Esophagus squamous epithelium (tissue), 4 donors: Measurements from ENCODE around the gene MEGF10.

Source experiments
- POLR2A ChIP-seq, 4 donors: fragments of 450-650 bp; IDR thresholded peaks; one replicate each; pipeline ENCODE4 v1.6.1; 2017; ENCODE audit warnings: antibody characterized with exemption in 4 of 4, mild to moderate bottlenecking in 4 of 4, moderate library complexity in 3 of 4
- TF ChIP-seq, protein P1 (sequence below), 6 experiments: fragments of 450-650 bp in 4 of 6; fragments of 200-600 bp in 2 of 6; sonication (generic) in 2 of 6; IDR thresholded peaks; one replicate each; pipeline ENCODE4 v1.5.1; 2016 to 2019; ENCODE audit warnings: antibody characterized with exemption in 6 of 6, mild to moderate bottlenecking in 4 of 6, moderate library complexity in 4 of 6

DNA sequence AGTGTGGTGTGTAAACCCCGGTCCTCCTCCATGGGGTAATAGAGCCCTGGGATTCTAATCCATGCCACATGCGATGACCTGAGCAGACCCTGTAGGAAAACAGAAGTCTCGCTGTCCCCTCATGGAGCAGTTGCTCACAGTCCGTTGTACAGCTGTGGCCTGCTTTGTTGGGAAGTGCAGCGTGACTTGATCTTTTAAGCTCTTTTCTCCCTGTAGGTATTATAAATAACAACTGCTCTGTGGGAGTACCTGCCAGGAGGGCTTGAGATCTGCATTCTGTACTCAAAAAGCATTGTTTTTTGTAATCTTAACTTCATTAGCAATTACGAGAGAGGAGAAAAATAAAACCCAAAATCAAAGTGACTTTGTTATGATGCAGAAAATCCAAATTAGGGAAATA, 17.3 kb downstream of the MEGF10 start:
- TF ChIP-seq, protein P1, sequence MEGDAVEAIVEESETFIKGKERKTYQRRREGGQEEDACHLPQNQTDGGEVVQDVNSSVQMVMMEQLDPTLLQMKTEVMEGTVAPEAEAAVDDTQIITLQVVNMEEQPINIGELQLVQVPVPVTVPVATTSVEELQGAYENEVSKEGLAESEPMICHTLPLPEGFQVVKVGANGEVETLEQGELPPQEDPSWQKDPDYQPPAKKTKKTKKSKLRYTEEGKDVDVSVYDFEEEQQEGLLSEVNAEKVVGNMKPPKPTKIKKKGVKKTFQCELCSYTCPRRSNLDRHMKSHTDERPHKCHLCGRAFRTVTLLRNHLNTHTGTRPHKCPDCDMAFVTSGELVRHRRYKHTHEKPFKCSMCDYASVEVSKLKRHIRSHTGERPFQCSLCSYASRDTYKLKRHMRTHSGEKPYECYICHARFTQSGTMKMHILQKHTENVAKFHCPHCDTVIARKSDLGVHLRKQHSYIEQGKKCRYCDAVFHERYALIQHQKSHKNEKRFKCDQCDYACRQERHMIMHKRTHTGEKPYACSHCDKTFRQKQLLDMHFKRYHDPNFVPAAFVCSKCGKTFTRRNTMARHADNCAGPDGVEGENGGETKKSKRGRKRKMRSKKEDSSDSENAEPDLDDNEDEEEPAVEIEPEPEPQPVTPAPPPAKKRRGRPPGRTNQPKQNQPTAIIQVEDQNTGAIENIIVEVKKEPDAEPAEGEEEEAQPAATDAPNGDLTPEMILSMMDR (IDR thresholded peaks at IDR 0.05) = no peak
- TF ChIP-seq POLR2A (IDR thresholded peaks at IDR 0.05) = no peak
